DOHH2 (cell line): ENCODE data around the gene DCLK2.

ENCODE experiments used
- EZH2phosphoT487 ChIP-seq: fragments of 200-600 bp; sonication (generic); IDR thresholded peaks from 2 replicates; pipeline ENCODE4 v1.6.1; 2017; ENCODE audit warnings: borderline replicate concordance, mild to moderate bottlenecking, antibody characterized with exemption, low read length, moderate library complexity, mixed read lengths
- TF ChIP-seq, protein P1 (sequence below): fragments of 200-600 bp; sonication (generic); IDR thresholded peaks from one replicate; pipeline ENCODE4 v1.5.1; 2014; ENCODE audit warnings: antibody characterized with exemption, mild to moderate bottlenecking, low read depth, low read length; ENCODE audit not compliant: poor library complexity, severe bottlenecking

- TF ChIP-seq, protein P1, sequence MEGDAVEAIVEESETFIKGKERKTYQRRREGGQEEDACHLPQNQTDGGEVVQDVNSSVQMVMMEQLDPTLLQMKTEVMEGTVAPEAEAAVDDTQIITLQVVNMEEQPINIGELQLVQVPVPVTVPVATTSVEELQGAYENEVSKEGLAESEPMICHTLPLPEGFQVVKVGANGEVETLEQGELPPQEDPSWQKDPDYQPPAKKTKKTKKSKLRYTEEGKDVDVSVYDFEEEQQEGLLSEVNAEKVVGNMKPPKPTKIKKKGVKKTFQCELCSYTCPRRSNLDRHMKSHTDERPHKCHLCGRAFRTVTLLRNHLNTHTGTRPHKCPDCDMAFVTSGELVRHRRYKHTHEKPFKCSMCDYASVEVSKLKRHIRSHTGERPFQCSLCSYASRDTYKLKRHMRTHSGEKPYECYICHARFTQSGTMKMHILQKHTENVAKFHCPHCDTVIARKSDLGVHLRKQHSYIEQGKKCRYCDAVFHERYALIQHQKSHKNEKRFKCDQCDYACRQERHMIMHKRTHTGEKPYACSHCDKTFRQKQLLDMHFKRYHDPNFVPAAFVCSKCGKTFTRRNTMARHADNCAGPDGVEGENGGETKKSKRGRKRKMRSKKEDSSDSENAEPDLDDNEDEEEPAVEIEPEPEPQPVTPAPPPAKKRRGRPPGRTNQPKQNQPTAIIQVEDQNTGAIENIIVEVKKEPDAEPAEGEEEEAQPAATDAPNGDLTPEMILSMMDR = no peak
- no peak for TF ChIP-seq EZH2phosphoT487
These were observed 55.4 kb downstream of the DCLK2 start for GRCh38 chr4:150133605-150134004.
